K562 (cell line): ENCODE data around the gene TAL1. TPM values are rescaled to one million over a fixed set of nuclear protein-coding genes. Genes with fewer than 3 reads are reported as not detected.

Source experiments
- DLX4 ChIP-seq: fragments of 250-450 bp; sonication (Bioruptor Pico); IDR thresholded peaks from 2 replicates; pipeline ENCODE4 v1.6.1; 2021; ENCODE audit warnings: mild to moderate bottlenecking
- ETV6 ChIP-seq, 3 experiments: fragments of 150-350 bp in 1 of 3; sonication (generic) in 1 of 3; formaldehyde crosslinking in 1 of 3; IDR thresholded peaks; 2 replicates each; pipeline versions ENCODE4 v1.6.1 to v1.8.0; 2014 to 2022; ENCODE audit warnings: borderline replicate concordance in 2 of 3, low read depth in 2 of 3, antibody characterized with exemption in 1 of 3, low read length in 1 of 3, mild to moderate bottlenecking in 1 of 3, missing genetic modification reagents in 1 of 3
- FUS ChIP-seq: fragments of 200-400 bp; formaldehyde crosslinking; optimal IDR thresholded peaks from 2 replicates; pipeline ENCODE3; 2017; ENCODE audit warnings: low read depth, low read length
- GATAD2B ChIP-seq: fragments of 450-650 bp; IDR thresholded peaks from 2 replicates; pipeline ENCODE4 v1.6.1; 2017; ENCODE audit warnings: mild to moderate bottlenecking, borderline replicate concordance
- KAT8 ChIP-seq: fragments of 450-650 bp; IDR thresholded peaks from 2 replicates; pipeline ENCODE4 v1.6.1; 2016; ENCODE audit warnings: low read depth, mild to moderate bottlenecking
- KDM1A ChIP-seq, 2 experiments: fragments of 450-650 bp; IDR thresholded peaks; 2 replicates each; pipeline ENCODE4 v1.6.1; 2016; ENCODE audit warnings: mild to moderate bottlenecking in 2 of 2
- KLF16 ChIP-seq: IDR thresholded peaks from 2 replicates; pipeline ENCODE4 v1.6.1; 2016; ENCODE audit warnings: antibody characterized with exemption
- MTA3 ChIP-seq: fragments of 450-650 bp; formaldehyde crosslinking; IDR thresholded peaks from 2 replicates; pipeline ENCODE4 v1.6.1; 2017; ENCODE audit warnings: mild to moderate bottlenecking, borderline replicate concordance
- MTF1 ChIP-seq: fragments of 250-450 bp; sonication (Bioruptor Pico); IDR thresholded peaks from 2 replicates; pipeline ENCODE4 v1.9.0; 2021; ENCODE audit warnings: moderate library complexity, mild to moderate bottlenecking, inconsistent platforms, borderline replicate concordance
- NR2F6 ChIP-seq: fragments of 450-650 bp; formaldehyde crosslinking; IDR thresholded peaks from 2 replicates; pipeline ENCODE4 v1.4.0; 2020; ENCODE audit warnings: mild to moderate bottlenecking
- PCBP1 ChIP-seq: fragments of 200-400 bp; formaldehyde crosslinking; IDR thresholded peaks from 2 replicates; pipeline ENCODE4 v1.6.1; 2018; ENCODE audit warnings: mild to moderate bottlenecking, low read depth, low read length; ENCODE audit not compliant: poor library complexity, severe bottlenecking
- POLR2AphosphoS5 ChIP-seq: IDR thresholded peaks from 2 replicates; pipeline ENCODE4 v1.6.1; 2011; ENCODE audit warnings: mild to moderate bottlenecking, low read depth, low read length, moderate library complexity; ENCODE audit not compliant: control insufficient read depth, insufficient read depth
- PREB ChIP-seq: sonication (generic); formaldehyde crosslinking; IDR thresholded peaks from 2 replicates; pipeline ENCODE4 v1.8.1; 2023; ENCODE audit warnings: mild to moderate bottlenecking, missing genetic modification reagents
- RFX5 ChIP-seq: IDR thresholded peaks from 2 replicates; pipeline ENCODE4 v1.6.1; 2011; ENCODE audit warnings: low read depth, mild to moderate bottlenecking, improper control_type of control experiment, low read length
- SIX5 ChIP-seq, 2 experiments: IDR thresholded peaks; 2 replicates each; pipeline ENCODE4 v1.6.1; 2011; ENCODE audit warnings: low read length in 2 of 2, borderline replicate concordance in 1 of 2, low read depth in 1 of 2, mild to moderate bottlenecking in 1 of 2, moderate library complexity in 1 of 2; ENCODE audit not compliant: insufficient read depth in 1 of 2
- TEAD1 ChIP-seq, 2 experiments: fragments of 450-650 bp in 1 of 2; sonication (generic) in 1 of 2; formaldehyde crosslinking; IDR thresholded peaks; 2 replicates each; pipeline versions ENCODE4 v1.4.0 to v1.8.0; 2020 to 2022; ENCODE audit warnings: mild to moderate bottlenecking in 2 of 2, missing genetic modification reagents in 1 of 2
- UBTF ChIP-seq, 2 experiments: IDR thresholded peaks; 2 replicates each; pipeline ENCODE4 v1.6.1; 2012; ENCODE audit warnings: improper control_type of control experiment in 2 of 2, low read depth in 2 of 2, low read length in 2 of 2, borderline replicate concordance in 1 of 2
- XRCC4 ChIP-seq: IDR thresholded peaks from one replicate; pipeline ENCODE4 v1.6.1; 2011; ENCODE audit not compliant: insufficient read depth, insufficient read length; ENCODE audit errors: extremely low read depth
- ZBTB17 ChIP-seq: fragments of 450-650 bp; formaldehyde crosslinking; IDR thresholded peaks from 2 replicates; pipeline ENCODE4 v1.4.0; 2020; ENCODE audit warnings: mild to moderate bottlenecking
- ZC3H8 ChIP-seq: fragments of 450-650 bp; IDR thresholded peaks from 2 replicates; pipeline ENCODE4 v1.6.1; 2017
- ZNF143 ChIP-seq: sonication (generic); formaldehyde crosslinking; IDR thresholded peaks from 2 replicates; pipeline ENCODE4 v1.9.0; 2022; ENCODE audit warnings: mild to moderate bottlenecking, missing genetic modification reagents
- ZNF431 ChIP-seq: sonication (generic); formaldehyde crosslinking; IDR thresholded peaks from 2 replicates; pipeline ENCODE4 v1.8.0; 2022; ENCODE audit warnings: mild to moderate bottlenecking, missing genetic modification reagents
- ZNF512 ChIP-seq: IDR thresholded peaks from 2 replicates; pipeline ENCODE4 v1.6.1; 2016; ENCODE audit warnings: missing genetic modification characterization, missing compliant biosample characterization
- polyA plus RNA-seq, 8 experiments: library from polyadenylated mRNA; depleted of rRNA in 4 of 8; stranded (reverse) in 5 of 8; unstranded in 3 of 8; fragments of >200 nt; fragmentation: Nextera tagmentation in 2 of 8; fragmentation: Illumina TruSeq in 1 of 8; extraction: Ambion mirVana in 2 of 8; extraction: Trizol in 1 of 8; gene quantifications; 2 replicates each; pipeline versions ENCODE4 v1.2.1 to v1.2.3, GENCODE V29; 2011 to 2014; ENCODE audit warnings: inconsistent platforms in 1 of 8, missing spikeins in 1 of 8
- total RNA-seq, 7 experiments: library from RNA; depleted of rRNA in 6 of 7; stranded (reverse); fragments of >200 nt in 6 of 7; fragmentation: Illumina TruSeq in 2 of 7; extraction: Trizol in 2 of 7; gene quantifications; 2 replicates each; pipeline versions ENCODE4 v1.2.1 to v1.2.3, GENCODE V29; 2011 to 2021; ENCODE audit warnings: low replicate concordance in 1 of 7

The TAL1 gene
- total and polyA plus RNA-seq, 9 of the 15 experiments (the other 6 are each of a cell fraction or from before 2014, with no cell fraction given), result 18.5 to 106 (median 59.7) TPM

GRCh38 chr1:47230692-47231300, 1.2 kb downstream of the TAL1 start (continued):
- TF ChIP-seq UBTF (IDR thresholded peaks at IDR 0.05; ENCODE audit: borderline replicate concordance in 1 of 2, low read depth in 2 of 2, low read length in 2 of 2) (peak; percentile 79 to 84), KLF16 (no peak), SIX5 (IDR thresholded peaks at IDR 0.05; ENCODE audit: borderline replicate concordance in 1 of 2, insufficient read depth in 1 of 2, low read depth in 1 of 2, low read length in 2 of 2) (no peak), GATAD2B (no peak), ETV6 (IDR thresholded peaks at IDR 0.05; ENCODE audit: borderline replicate concordance in 1 of 2, low read depth in 2 of 2, low read length in 1 of 2) (no peak), ETV6 (CRISPR knock-in tag; IDR thresholded peaks at IDR 0.05; ENCODE audit: borderline replicate concordance) (no peak), PCBP1 (peak; percentile 56), PREB (CRISPR knock-in tag) (no peak), ZNF143 (CRISPR knock-in tag) (no peak), XRCC4 (no peak), ZC3H8 (no peak), ZBTB17 (CRISPR knock-in tag) (no peak), MTA3 (no peak), RFX5 (no peak), MTF1 (CRISPR knock-in tag) (no peak), TEAD1 (CRISPR knock-in tag; IDR thresholded peaks at IDR 0.05) (peak in 1 of 2 experiments; percentile 63; a peak in 1 of 4 replicates), NR2F6 (no peak), KAT8 (no peak), DLX4 (CRISPR knock-in tag) (no peak), KDM1A (IDR thresholded peaks at IDR 0.05) (no peak), FUS (no peak), POLR2AphosphoS5 (no peak), ZNF512 (tag) (no peak), ZNF431 (CRISPR knock-in tag) (0 out of 2 replicates have a peak, but pooled peaks have one; percentile 34)
